Measurements from ENCODE around the gene GFRA3.
"Not testable (repeated sequence)": the region's sequence is repeated elsewhere in the genome, so short reads cannot be mapped to it uniquely, and the experiment has no call there.

The GFRA3 gene, protein sequence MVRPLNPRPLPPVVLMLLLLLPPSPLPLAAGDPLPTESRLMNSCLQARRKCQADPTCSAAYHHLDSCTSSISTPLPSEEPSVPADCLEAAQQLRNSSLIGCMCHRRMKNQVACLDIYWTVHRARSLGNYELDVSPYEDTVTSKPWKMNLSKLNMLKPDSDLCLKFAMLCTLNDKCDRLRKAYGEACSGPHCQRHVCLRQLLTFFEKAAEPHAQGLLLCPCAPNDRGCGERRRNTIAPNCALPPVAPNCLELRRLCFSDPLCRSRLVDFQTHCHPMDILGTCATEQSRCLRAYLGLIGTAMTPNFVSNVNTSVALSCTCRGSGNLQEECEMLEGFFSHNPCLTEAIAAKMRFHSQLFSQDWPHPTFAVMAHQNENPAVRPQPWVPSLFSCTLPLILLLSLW

DNA sequence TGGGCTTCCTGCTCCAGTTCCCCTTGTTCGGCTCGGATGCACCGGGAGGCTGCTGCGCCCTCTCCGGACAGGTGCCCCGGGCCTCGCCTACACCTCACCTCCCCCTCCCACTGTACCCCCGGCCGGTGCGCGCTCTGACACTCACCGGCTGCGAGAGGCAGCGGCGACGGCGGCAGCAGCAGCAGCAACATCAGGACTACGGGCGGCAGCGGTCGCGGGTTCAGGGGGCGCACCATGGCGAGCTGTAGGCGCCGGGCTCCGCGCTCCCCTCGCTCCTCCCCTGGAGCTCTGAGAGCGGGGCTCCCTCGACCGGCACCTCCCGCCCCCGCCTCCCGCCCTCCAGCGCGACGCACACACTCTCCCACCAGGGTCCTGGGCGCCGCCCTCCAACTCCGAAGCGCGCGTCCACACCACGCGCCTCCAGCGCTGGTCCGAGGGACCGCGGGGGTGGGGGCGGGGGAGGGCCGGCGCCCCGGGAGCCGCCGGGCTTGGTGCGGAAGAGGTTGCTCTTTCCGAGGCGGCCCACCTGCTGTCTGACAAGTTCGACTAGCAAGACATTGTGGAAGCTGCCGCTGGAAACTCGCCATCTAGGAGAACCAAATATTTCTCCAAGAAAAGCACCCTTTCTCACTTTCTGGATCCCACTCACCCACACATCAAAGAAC lies at the start of gene GFRA3:
TSS of gene GFRA3 (minus strand) at position 433 of the 665 bp plus-strand sequence. CDS start at position 236, 197 bp downstream.
- no peak for DNase-seq (ENCODE audit: low read depth)

DNA sequence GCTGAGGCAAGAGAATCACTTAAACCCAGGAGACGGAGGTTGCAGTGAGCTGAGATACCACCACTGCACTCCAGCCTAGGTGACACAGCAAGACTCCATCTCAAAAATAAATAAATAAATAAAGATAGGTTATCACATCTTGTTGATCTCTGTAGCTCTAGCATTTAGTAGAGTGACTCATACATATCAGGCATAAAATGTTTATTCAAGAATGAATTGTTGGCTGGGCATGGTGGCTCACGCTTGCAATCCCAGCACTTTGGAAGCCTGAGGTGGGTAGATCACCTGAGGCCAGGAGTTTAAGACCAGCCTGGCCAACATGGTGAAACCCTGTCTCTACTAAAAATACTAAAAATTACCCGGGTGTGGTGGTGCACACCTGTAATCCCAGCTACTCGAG lies 43.8 kb upstream of the GFRA3 start:
- not testable (repeated sequence) for DNase-seq (ENCODE audit: low read depth)

DNA sequence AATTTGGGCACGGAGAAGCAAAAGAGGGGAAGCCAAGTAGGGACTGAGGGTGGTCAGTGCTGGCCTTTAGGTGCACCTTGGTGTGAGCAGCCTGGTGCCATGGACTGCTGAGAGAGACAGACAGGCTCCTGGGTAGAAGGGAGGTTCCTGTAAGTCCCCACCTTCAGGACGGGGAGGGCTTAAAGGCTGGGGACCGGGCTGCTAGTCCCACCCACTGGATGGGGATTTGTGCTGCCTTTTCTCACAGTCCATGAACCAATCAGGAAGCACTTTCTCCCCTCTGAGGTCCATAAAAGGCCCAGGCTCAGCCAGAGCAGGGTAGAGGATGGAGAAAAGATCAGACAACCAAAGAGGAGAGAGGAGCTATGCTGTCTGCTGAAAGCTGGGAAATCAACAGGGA lies 41.9 kb upstream of the GFRA3 start:
- DNase-seq (ENCODE audit: low read depth): no peak

DNA sequence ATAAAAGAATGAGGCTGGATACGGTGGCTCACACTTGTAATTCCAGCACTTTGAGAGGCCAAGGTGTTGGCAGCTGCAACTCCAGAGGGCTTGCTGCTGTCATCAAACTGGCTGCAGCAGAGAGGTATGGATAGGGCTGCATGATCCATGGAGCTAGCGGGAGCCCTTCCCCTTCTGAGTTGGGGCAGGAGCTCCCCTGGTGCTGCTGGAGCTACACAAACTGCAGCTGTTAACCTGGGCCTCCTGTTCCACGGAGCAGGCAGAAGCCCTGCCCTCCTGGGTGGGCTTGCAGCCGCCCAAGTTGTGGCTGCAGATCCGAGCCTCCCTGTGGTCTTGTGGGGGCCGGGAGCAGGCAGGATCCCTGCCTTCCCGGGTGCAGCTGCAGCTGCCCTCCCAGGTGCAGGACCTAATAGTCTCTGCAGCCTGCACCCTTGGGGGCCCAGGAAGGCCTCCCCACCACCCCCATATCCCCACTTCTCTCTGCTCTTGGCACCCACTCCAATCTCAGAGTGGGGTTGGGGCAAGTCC lies 41.4 kb upstream of the GFRA3 start:
- no peak for DNase-seq (ENCODE audit: low read depth)

- DNase-seq (ENCODE audit: low read depth): no peak
Observed at GRCh38 chr5:138305797-138306196, 31.4 kb upstream of the GFRA3 start.

DNA sequence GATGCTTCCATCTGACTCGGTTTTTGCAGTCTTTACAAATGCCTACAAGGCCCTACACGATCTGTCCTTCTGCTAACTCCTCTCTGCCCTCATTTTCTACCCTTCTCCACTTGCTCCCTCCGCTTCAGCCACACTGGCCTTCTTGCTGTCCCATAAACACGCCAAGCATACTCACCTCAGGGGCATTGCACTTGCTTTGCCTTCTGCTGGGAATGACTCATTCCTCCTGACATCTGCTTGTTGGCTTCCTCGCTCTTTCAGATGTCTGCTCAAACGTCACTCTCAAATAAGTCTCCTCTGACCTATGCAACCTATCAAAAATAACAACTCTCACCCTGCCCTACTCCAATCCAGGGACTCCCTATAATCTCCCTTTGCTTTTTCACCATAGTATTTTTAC lies 29.0 kb upstream of the GFRA3 start:
- no peak for DNase-seq (ENCODE audit: low read depth)

GRCh38 chr5:138289296-138289695 lies 14.9 kb upstream of the GFRA3 start:
- DNase-seq (ENCODE audit: low read depth): no peak

- DNase-seq (ENCODE audit: low read depth): no peak
Observed at GRCh38 chr5:138287246-138287645, 12.8 kb upstream of the GFRA3 start.

- no peak for DNase-seq (ENCODE audit: low read depth)
Observed at GRCh38 chr5:138282920-138283742, 8.7 kb upstream of the GFRA3 start.

DNA sequence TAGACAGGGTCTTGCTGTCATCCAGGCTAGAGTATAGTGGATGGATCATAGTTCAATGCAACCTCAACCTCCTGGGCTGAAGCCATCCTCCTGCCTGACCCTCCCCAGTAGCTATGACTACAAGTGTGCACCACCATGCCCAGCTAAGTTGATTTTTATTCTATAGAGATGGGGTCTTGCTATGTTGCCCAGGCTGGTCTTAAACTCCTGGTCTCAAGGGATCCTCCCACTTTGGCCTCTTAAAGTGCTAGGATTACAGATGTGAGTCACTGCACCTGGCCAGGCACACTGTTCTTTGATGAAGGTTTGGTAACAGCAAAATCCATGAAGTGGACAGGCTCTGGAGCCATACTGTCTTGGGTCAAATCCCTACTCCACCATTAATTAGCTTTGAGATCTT lies 6.5 kb upstream of the GFRA3 start:
- no peak for DNase-seq (ENCODE audit: low read depth)

DNA sequence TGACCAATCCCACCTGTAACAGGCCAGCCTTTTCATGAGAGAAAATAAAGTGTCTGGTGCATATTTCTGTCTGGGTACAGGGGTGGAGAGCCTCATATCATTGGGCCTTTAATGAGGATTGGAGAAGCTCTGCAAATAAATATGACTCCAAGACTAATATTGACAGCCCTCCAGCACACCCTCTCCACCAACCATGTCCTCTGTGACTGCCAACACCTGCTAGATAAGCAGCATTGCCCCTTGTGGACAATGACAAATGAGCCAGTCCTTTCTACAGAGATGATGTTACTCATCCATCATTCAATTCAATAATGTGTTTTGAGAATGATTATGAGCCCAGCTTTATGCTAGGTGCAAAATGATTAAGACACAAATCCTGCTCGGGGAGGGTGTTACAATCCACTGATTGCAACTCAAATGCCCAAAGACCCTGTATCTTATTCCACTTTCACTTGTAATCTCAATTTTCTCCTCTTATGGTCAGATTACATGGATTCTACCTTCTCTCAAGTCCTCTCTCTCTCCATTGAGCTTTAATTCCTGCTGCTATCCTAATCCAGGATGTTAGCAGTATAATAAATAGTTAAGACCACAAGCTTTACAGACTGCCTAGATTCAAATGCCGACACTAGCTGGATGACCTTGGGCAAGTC lies 2.1 kb upstream of the GFRA3 start:
- no peak for DNase-seq (ENCODE audit: low read depth)

- no peak for DNase-seq (ENCODE audit: low read depth)
Observed at GRCh38 chr5:138275895-138276294, 1.5 kb upstream of the GFRA3 start.

- no peak for DNase-seq (ENCODE audit: low read depth)
Observed at GRCh38 chr5:138275379-138275782, 960 bp upstream of the GFRA3 start.

GRCh38 chr5:138273834-138274188 lies 610 bp downstream of the GFRA3 start:
- no peak for DNase-seq (ENCODE audit: low read depth)

DNA sequence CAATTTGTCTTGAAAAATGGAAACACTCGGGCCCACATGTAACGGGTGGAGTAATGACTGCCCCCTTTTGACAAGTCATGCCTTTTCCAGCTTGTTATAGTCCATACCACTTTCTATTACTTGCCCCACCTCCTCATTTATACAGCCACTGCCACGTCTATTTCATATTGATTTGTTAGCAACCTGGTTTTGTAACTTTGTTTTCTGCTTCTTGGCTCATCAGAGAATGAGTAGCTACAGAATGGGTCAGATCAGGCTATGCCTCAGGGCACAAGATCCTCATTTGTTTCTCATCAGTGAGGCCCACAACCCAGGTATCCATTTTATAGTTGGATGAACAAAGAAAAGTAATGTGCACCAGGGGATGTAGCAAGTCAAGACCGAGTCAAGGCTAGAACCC lies 1.7 kb downstream of the GFRA3 start:
- DNase-seq (ENCODE audit: low read depth): no peak

DNA sequence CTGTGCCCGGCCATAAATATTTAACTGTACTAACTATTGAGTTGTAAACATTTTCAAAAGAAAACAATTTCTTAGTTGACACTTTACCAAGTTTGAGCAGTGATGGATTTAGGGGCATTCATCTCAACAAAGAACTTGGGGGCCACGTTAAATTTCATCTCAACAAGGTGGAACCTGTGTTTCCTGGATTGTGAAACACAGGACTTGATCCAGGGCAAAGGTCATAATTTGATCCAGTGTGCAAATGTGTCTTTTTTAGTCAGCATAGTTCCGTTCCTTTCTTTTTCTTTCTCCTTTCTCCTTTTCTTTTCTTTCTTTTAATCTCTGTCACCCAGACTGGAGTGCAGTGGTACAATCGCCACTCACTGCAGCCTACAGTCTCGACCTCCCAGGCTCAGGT lies 3.1 kb downstream of the GFRA3 start:
- DNase-seq (ENCODE audit: low read depth): no peak

- DNase-seq (ENCODE audit: low read depth): no peak
Observed at GRCh38 chr5:138264183-138264582, 10.2 kb downstream of the GFRA3 start.

- DNase-seq (ENCODE audit: low read depth): no peak
Observed at GRCh38 chr5:138263581-138263980, 10.8 kb downstream of the GFRA3 start.

DNA sequence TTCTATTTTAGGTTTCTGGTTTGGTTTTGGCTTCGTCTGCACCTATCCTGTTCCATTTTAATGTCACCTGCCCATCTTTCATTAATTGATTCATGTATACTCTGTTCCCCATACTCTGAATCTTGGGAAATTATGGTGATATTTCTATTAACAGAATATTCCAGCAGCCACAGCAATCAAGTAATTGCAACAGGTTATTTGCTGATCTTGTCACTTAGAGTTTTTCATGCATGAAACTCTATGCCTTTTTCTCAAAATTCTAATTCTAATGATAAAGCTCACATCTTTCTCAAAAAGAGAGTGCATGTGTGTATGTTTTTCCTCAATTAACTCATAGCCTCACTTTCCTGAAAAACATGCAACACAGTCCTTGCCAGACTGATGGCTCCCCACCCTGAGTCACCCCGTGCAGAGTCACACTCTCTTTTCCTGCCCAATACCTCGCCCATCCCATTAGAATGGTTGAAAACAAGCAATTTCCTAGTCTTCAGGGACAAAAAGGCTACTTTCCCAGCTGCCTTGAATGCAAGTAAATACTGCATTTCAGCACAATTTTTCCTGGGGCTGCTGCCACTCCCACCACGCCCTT lies 15.6 kb downstream of the GFRA3 start:
- no peak for DNase-seq (ENCODE audit: low read depth)

DNA sequence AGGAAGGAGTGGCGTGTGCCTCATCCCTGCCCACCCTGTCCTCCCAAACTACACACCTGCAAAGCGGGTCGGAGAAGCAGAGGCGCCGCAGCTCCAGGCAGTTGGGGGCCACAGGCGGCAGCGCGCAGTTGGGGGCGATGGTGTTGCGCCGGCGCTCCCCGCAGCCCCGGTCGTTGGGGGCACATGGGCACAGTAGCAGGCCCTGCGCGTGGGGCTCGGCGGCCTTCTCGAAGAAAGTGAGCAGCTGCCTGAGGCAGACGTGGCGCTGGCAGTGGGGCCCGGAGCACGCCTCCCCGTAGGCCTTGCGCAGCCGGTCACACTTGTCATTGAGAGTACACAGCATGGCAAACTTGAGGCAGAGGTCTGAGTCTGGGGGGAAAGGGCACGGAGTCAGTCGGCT lies 16.8 kb downstream of the GFRA3 start:
- DNase-seq (ENCODE audit: low read depth): no peak

- no peak for DNase-seq (ENCODE audit: low read depth)
Observed at GRCh38 chr5:138252944-138253343, 21.5 kb downstream of the GFRA3 start.

DNA sequence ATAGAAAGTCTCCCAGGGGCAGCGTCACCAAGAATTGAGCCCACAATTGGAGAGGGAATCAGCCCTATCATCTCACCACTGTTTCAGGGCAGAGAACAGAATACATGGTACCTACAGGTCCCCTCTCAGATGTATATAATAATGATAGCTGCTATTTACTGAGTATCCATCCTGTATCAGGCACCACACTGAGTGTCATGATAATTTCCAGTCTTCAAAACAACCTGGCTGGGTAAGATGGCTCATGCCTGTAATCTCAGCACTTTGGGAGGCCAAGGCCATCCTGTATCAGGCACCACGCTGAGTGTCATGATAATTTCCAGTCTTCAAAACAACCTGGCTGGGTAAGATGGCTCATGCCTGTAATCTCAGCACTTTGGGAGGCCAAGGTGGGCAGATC lies 26.6 kb downstream of the GFRA3 start:
- DNase-seq (ENCODE audit: low read depth): not testable (repeated sequence)

Measured in activated T-cell treated with anti-CD3 and anti-CD28 coated beads for 48 hours (primary cell).